LHCN-M2 (cell line): ENCODE data around the gene TCF7L2. TPM values are rescaled to one million over a fixed set of nuclear protein-coding genes. Genes with fewer than 3 reads are reported as not detected.

Source experiments
- DNase-seq: peaks from one replicate; pipeline ENCODE4 v3.0.0-alpha.2; 2012; ENCODE audit warnings: low read depth
- total RNA-seq: library from RNA; depleted of rRNA; stranded (reverse); fragments of >200 nt; gene quantifications from 2 replicates; pipeline ENCODE4 v1.2.3, GENCODE V29; 2014

Gene TCF7L2
- total RNA-seq, 1 experiment from 2014 or later = 3.4 TPM

- DNase-seq = no peak
These were observed 94.1 kb downstream of the TCF7L2 start for GRCh38 chr10:113044016-113044755.

GRCh38 chr10:113045147-113046055, 95.4 kb downstream of the TCF7L2 start:
- peak; percentile 90 for DNase-seq

GRCh38 chr10:113047151-113047550, 97.1 kb downstream of the TCF7L2 start:
- no peak for DNase-seq

DNA sequence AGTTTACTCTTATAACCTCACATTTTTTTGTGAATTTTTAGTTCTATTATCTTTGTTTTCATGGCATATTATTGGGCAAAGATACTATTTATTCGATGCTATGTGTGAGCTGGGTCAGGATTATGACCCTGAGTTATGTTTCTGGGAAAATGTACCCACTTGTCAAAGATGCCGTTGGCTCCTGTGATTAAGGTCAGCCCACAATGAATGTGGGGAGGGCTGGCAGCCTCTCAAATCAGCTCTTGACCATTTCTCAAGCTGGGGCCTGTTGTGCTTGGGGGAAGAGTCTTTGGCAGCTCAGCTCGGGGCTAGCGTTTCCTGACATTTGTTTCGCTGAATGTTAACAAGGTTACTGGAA, 97.5 kb downstream of the TCF7L2 start:
- DNase-seq = no peak

- no peak for DNase-seq
These were observed 98.1 kb downstream of the TCF7L2 start for GRCh38 chr10:113047963-113048781.

- DNase-seq = no peak
These were observed 99.8 kb downstream of the TCF7L2 start for GRCh38 chr10:113049881-113050280.

DNA sequence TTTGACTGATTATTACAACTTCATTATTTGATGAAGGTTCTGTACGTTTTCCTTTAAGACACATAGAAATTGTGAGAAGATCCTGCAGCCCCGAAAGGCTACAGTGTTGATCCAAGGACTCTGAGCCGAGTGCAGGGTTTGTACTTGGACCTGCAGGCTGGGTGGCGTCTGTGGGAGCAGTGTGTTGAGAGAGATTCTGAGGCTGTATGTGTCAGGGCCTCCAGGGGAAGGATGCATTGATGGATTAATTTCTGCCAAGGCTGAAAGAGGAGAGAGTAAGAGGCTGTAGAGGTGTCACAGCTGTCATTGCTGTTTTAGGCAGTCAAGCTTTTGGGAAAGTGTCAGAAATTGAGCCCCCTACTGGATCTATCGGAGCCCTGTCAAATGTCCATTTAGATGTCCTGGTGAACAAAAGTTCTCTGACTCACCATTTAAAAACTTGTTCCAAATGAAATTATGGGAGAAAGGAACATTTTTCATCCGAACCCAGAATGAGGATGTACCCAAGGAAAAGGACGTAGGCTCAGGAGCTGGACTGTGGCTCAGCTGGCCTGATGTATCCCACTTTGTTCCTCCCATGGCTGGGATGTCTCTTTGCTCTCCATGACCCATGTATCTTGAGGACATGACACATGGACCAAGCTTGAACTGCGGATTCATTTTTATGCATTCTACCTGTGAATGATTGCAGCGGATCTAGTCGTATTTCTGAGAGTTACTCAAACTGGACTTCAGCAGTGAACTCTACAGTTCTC, 102.2 kb downstream of the TCF7L2 start:
- DNase-seq = peak; percentile 79

- DNase-seq = no peak
These were observed 103.0 kb downstream of the TCF7L2 start for GRCh38 chr10:113053091-113053490.

GRCh38 chr10:113053881-113054280, 103.8 kb downstream of the TCF7L2 start:
- DNase-seq = no peak

DNA sequence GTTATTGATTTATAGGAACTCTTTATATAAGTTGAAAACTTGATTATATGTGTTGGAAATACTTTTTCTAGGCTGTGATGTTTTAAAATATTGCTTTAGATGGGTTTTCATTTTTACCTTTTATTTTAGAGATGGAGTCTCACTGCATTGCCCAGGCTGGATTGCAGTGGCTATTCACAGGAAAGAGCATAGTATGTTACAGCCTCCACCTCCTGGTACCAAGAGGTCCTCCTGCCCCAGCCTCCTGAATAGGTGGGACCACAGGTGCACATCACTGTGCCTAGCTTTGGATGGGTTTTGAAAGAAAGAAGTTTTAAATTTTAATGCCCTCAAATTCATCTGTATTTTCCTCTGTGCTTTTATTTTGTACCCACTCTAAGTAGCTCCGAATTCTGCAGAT, 105.4 kb downstream of the TCF7L2 start:
- no peak for DNase-seq

- no peak for DNase-seq
These were observed 106.0 kb downstream of the TCF7L2 start for GRCh38 chr10:113056030-113056429.

GRCh38 chr10:113056441-113057021, 106.5 kb downstream of the TCF7L2 start:
- peak; percentile 54 for DNase-seq

DNA sequence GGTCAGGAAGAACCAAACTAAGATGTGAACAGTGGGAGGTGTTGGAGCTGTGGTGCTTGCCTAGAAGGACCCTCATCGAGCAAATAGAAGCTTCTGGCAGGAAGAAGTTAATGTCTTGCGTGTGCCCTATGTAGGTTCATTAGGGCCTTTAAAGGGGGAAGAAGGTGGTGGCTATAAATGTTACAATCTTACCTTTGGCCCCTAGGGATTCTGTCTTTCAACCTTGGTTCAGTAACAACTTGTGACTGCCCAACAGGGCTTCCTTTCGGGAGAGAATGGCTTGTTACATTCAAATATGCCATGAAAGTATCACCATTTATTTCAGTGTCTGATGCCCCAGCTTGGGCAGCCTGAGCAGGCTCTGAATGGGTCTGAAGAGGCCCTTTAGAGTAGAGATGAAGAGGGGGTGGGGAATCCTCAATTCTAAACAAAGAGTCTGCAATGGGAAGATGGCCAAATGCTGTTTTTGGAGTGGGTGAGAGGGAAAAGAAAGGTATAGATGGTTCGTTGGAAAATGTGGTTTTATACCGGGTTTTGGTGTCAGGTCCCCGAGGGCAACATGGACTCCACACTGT, 108.0 kb downstream of the TCF7L2 start:
- no peak for DNase-seq

DNA sequence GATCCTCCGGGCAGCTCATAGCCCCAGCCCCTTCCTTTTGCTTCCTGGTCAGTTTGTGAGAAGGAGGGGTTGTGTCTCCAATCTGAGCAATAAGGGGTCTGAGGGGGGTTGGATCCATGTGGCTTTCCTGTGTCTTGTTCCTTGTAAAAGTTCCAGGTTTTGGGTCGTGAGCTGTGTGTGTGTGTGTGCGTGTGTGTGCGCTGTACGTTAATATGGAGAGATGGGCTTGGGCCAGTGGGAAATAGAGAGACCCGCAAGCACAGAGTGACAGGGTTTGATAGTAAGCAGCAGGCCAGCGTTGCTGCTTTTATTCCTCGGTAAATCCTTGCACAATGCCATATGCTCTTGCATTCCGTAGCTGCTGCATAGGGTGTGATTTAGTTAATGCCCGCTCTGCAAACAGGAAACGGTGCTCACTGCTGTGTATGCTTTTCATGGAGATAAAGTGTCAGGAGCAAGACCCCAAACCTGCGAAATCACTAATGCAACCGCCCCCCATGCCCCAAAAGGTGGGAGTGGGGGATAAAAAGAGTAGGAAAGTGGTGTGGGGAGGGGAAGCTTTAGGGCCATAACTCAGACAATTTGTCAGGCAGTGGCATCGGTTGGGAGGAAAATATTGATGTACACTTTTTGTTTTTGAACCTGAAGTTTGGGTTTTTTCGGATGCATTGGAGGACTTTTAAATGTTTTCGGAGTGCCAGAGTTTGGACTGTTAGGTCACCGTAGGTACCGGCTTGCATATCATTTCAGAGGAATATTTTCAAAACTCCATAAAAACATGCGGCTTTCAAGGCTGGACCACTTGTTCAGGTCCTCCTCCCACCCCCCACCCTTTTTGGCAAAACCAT, 108.7 kb downstream of the TCF7L2 start:
- DNase-seq = no peak

GRCh38 chr10:113059371-113059780, 109.3 kb downstream of the TCF7L2 start:
- DNase-seq = peak; percentile 18

- DNase-seq = peak; percentile 30
These were observed 110.4 kb downstream of the TCF7L2 start for GRCh38 chr10:113060201-113061053.

DNA sequence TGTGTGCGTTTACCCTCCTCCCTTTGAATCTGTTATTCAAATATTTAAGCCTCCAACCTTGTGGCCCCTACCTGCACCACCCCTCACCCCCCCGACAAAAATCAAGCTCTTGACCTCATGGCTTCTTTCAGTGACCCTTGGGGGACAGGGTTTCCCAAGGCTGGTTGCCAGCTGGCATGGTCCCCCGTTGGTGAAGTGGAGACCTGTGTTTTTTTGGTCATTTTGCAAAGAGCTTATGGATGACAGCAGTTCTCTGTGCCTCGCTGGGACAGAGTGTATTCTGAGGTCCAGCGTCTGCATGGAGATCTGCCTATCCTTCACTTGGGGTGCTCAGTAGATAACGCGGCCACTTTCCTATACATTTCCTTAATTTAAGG, 111.0 kb downstream of the TCF7L2 start:
- DNase-seq = no peak

GRCh38 chr10:113061557-113061956, 111.5 kb downstream of the TCF7L2 start:
- no peak for DNase-seq
